GM12878 (cell line): ENCODE measurements around the gene DNAH2. TPM values are rescaled to one million over a fixed set of nuclear protein-coding genes. Genes with fewer than 3 reads are reported as not detected.

Experiments used
- ATAC-seq: fragments of 200-7000 bp; cut with Tn5 transposase; 3 replicates; pipeline ENCODE4 v1.9.1; 2020; ENCODE audit warnings: mild to moderate bottlenecking, moderate library complexity
- BruUV-seq: library from RNA; stranded (reverse); fragments of 400-500 nt; replicated peaks from 2 replicates; lab custom pipeline; 2021; lab: Mats Ljungman, UMichigan
- CTCF ChIA-PET: fragments of 300-600 bp; sonication (Branson Sonifier 250); formaldehyde crosslinking; extraction: SDS; loops from one replicate; lab custom pipeline; 2021; ENCODE audit warnings: inconsistent platforms; lab: Yijun Ruan, JAX
- POLR2A ChIA-PET: fragments of 350-600 bp; formaldehyde crosslinking; extraction: SDS; loops from one replicate; lab custom pipeline; 2021; ENCODE audit warnings: inconsistent platforms; lab: Charles Lee
- RAD21 ChIA-PET: fragments of 300-600 bp; sonication (Branson Sonifier 250); formaldehyde crosslinking; loops from one replicate; lab custom pipeline; 2023; ENCODE audit warnings: antibody characterized with exemption; ENCODE audit not compliant: unreplicated experiment; lab: Charles Lee
- SMC1A ChIA-PET: fragments of 300-600 bp; sonication (Branson Sonifier 250); formaldehyde crosslinking; loops from one replicate; lab custom pipeline; 2023; ENCODE audit not compliant: unreplicated experiment, uncharacterized antibody; lab: Charles Lee
- DNase-seq: peaks from one replicate; pipeline ENCODE4 v3.0.0-alpha.2; 2011; ENCODE audit warnings: low read depth, low spot score
- FAIRE-seq: peaks from 3 replicates; lab custom pipeline; 2011; peaks lifted over from hg19 to GRCh38; lab: Jason Lieb, UNC
- H2AFZ ChIP-seq: 2 replicates; pipeline ENCODE4 v1.6.0; 2011; ENCODE audit warnings: low read depth, low read length, control low read depth; ENCODE audit not compliant: control insufficient read depth
- H3K27ac ChIP-seq: 2 replicates; pipeline ENCODE4 v1.5.1; 2011; ENCODE audit warnings: control low read depth; ENCODE audit not compliant: control insufficient read depth, insufficient read depth
- H3K27me3 ChIP-seq, 2 experiments: replicated peaks in 1 of 2; 2 replicates each; pipeline versions ENCODE4 v1.6.0 to v1.6.1; 2011; ENCODE audit warnings: low read length in 1 of 2; ENCODE audit not compliant: control insufficient read depth in 2 of 2, insufficient read depth in 2 of 2
- H3K36me3 ChIP-seq, 2 experiments: 2 replicates each; pipeline ENCODE4 v1.5.1; 2011; ENCODE audit warnings: low read length in 1 of 2; ENCODE audit not compliant: control insufficient read depth in 2 of 2, insufficient read depth in 2 of 2
- H3K4me1 ChIP-seq: 2 replicates; pipeline ENCODE4 v1.6.1; 2011; ENCODE audit warnings: mild to moderate bottlenecking, low read length, moderate library complexity, mixed read lengths; ENCODE audit not compliant: control insufficient read depth, insufficient read depth
- H3K4me2 ChIP-seq: 2 replicates; pipeline ENCODE4 v1.6.0; 2011; ENCODE audit warnings: control low read depth; ENCODE audit not compliant: control insufficient read depth, insufficient read depth
- H3K4me3 ChIP-seq: fragments of 200-600 bp; sonication (generic); 2 replicates; pipeline ENCODE4 v1.5.1; 2016
- H3K79me2 ChIP-seq: 2 replicates; pipeline ENCODE4 v1.6.0; 2011; ENCODE audit warnings: low read length; ENCODE audit not compliant: control insufficient read depth, insufficient read depth
- H3K9ac ChIP-seq: 2 replicates; pipeline ENCODE4 v1.8.0; 2011; ENCODE audit warnings: low read length, control low read depth, mixed read lengths; ENCODE audit not compliant: control insufficient read depth, insufficient read depth
- H3K9me3 ChIP-seq: replicated peaks from 3 replicates; pipeline ENCODE4 v1.5.1; 2011; ENCODE audit warnings: mild to moderate bottlenecking, low read length; ENCODE audit not compliant: control insufficient read depth, insufficient read depth
- H4K20me1 ChIP-seq: 2 replicates; pipeline ENCODE4 v1.6.0; 2011; ENCODE audit not compliant: control insufficient read depth, insufficient read depth
- BCL11A ChIP-seq: IDR thresholded peaks from 2 replicates; pipeline ENCODE4 v1.6.1; 2011; ENCODE audit warnings: low read depth, low read length
- NR2C2 ChIP-seq: IDR thresholded peaks from 2 replicates; pipeline ENCODE4 v1.6.1; 2011; ENCODE audit warnings: borderline replicate concordance, low read depth; ENCODE audit not compliant: control insufficient read depth, insufficient read length
- RB1 ChIP-seq: fragments of 450-650 bp; formaldehyde crosslinking; IDR thresholded peaks from 2 replicates; pipeline ENCODE4 v1.6.1; 2017; ENCODE audit warnings: mild to moderate bottlenecking, borderline replicate concordance
- RCOR1 ChIP-seq: conservative IDR thresholded peaks from 2 replicates; pipeline ENCODE4 v1.6.1; 2012; ENCODE audit warnings: low read depth, low read length, improper control_type of control experiment
- SREBF2 ChIP-seq: IDR thresholded peaks from 2 replicates; pipeline ENCODE4 v1.6.1; 2012; ENCODE audit warnings: mild to moderate bottlenecking, low read length
- WGBS: methylation state at CpG from one replicate; pipeline ENCODE4 v1.1.6; 2016; ENCODE audit warnings: low lambda C conversion rate; ENCODE audit not compliant: insufficient replicate concordance, insufficient coverage; ENCODE audit errors: missing lambda C conversion rate; 5-methylcytosine and 5-hydroxymethylcytosine counted together
- in situ Hi-C: fragments of 300-500 bp; cut with MboI; formaldehyde crosslinking; loops from 9 replicates; pipeline ENCODE4 v1.14.3; 2018; ENCODE audit warnings: mixed read lengths
- intact Hi-C: fragments of 100-400 bp; cut with micrococcal nuclease; formaldehyde crosslinking; loops from one replicate; pipeline ENCODE4 v1.14.2; 2022; ENCODE audit not compliant: unreplicated experiment
- polyA plus RNA-seq, 11 experiments: library from polyadenylated mRNA; depleted of rRNA in 4 of 11; unstranded in 6 of 11; stranded (reverse) in 5 of 11; fragments of >200 nt; fragmentation: Nextera tagmentation in 4 of 11; fragmentation: Illumina TruSeq in 1 of 11; extraction: Ambion mirVana in 4 of 11; extraction: Trizol in 1 of 11; gene quantifications; 1 replicate in 1 of 11; 2 replicates in 10 of 11; pipeline versions ENCODE4 v1.2.1 to v1.2.3, GENCODE V29; 2011 to 2016; ENCODE audit warnings: inconsistent platforms in 2 of 11, missing spikeins in 2 of 11, low read depth in 1 of 11
- total RNA-seq, 4 experiments: library from RNA; depleted of rRNA in 3 of 4; stranded (reverse); fragments of >200 nt in 3 of 4; fragmentation: Illumina TruSeq in 1 of 4; extraction: Trizol in 1 of 4; gene quantifications; 2 replicates each; pipeline versions ENCODE4 v1.2.1 to v1.2.3, GENCODE V29; 2013 to 2021
- TF ChIP-seq, protein P1 (sequence below): fragments of 450-650 bp; IDR thresholded peaks from 2 replicates; pipeline ENCODE4 v1.6.1; 2017; ENCODE audit warnings: mild to moderate bottlenecking
- TF ChIP-seq, protein P2 (sequence below): fragments of 450-650 bp; IDR thresholded peaks from 2 replicates; pipeline ENCODE4 v1.6.1; 2016; ENCODE audit warnings: mild to moderate bottlenecking
- TF ChIP-seq, protein P3 (sequence below): fragments of 450-650 bp; IDR thresholded peaks from 2 replicates; pipeline ENCODE4 v1.6.1; 2016; ENCODE audit warnings: mild to moderate bottlenecking, moderate library complexity, borderline replicate concordance

DNAH2 gene
- total and polyA plus RNA-seq, 10 of the 15 experiments (the other 5 are each of a cell fraction or from before 2014, with no cell fraction given): not detected

DNA sequence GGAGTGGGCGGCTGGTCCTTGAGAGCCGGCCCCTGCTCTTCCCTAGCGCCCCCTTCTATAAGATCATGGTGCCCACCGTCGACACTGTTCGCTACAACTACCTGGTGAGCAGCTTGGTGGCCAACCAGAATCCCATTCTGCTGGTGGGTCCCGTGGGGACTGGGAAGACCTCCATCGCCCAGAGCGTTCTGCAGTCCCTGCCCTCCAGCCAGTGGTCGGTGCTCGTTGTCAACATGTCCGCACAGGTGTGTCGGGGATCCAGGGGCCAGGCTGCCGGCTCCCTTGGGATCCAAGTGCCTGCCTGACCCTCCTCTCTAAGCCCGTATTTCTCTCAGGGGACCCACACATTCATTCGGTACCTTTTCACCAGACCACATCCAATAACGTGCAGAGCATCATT is 75.1 kb downstream of the DNAH2 start:
- H3K27ac ChIP-seq: no peak overlapping the region
- H3K36me3 ChIP-seq: no peaks in the 10 kb centered on the region
- H3K79me2 ChIP-seq: no peaks in the 10 kb centered on the region
- WGBS: 48% methylated on average over 17 of the region's 17 CpGs
- POLR2A ChIA-PET: no interaction called here
- no peaks in the 10 kb centered on the region for H4K20me1 ChIP-seq
- DNase-seq: no peak
- in situ Hi-C loops: no loop called here
- no peak for TF ChIP-seq SREBF2
- H3K27me3 ChIP-seq: peaks cover 0 to 1% of the 10 kb centered on the region in 2 experiments; a peak in 1 of 4 replicates
- no peak for FAIRE-seq
- H3K9ac ChIP-seq: no peak overlapping the region
- H3K4me3 ChIP-seq: no peak overlapping the region
- no peaks in the 10 kb centered on the region for H3K9me3 ChIP-seq
- H2AFZ ChIP-seq: no peak overlapping the region
- SMC1A ChIA-PET: no interaction called here
- intact Hi-C loops: no loop called here
- H3K4me1 ChIP-seq: no peaks in the 10 kb centered on the region
- CTCF ChIA-PET: interaction anchor here (0.6 kb wide), 1 partner anchor 47 kb away, joined by 3 read pairs; no protein-coding TSS in a partner anchor
- no peak for ATAC-seq
- BruUV-seq: no TSS peak
- no peak overlapping the region for H3K4me2 ChIP-seq
- RAD21 ChIA-PET: no interaction called here

GRCh38 chr17:7794075-7794663 is 76.6 kb downstream of the DNAH2 start:
- ChIA-PET RAD21 (no interaction called here), CTCF (no interaction called here), POLR2A (no interaction called here), SMC1A (no interaction called here)
- Histone ChIP-seq H3K4me3 (no peak overlapping the region), H3K27me3 (peaks cover 0 to 1% of the 10 kb centered on the region in 2 experiments; a peak in 1 of 4 replicates), H3K9ac (no peak overlapping the region), H3K4me2 (no peak overlapping the region), H3K36me3 (no peaks in the 10 kb centered on the region), H3K79me2 (no peaks in the 10 kb centered on the region), H4K20me1 (no peaks in the 10 kb centered on the region), H2AFZ (no peak overlapping the region), H3K4me1 (no peaks in the 10 kb centered on the region), H3K27ac (no peak overlapping the region), H3K9me3 (no peaks in the 10 kb centered on the region)
- in situ Hi-C loops: no loop called here
- FAIRE-seq (no peak), DNase-seq (no peak), ATAC-seq (no peak)
- WGBS: 35% methylated on average over 19 of the region's 19 CpGs
- no TSS peak for BruUV-seq
- intact Hi-C loops: no loop called here
- TF ChIP-seq BCL11A (no peak), NR2C2 (no peak), RCOR1 (no peak), RB1 (no peak)
- TF ChIP-seq, protein P1, sequence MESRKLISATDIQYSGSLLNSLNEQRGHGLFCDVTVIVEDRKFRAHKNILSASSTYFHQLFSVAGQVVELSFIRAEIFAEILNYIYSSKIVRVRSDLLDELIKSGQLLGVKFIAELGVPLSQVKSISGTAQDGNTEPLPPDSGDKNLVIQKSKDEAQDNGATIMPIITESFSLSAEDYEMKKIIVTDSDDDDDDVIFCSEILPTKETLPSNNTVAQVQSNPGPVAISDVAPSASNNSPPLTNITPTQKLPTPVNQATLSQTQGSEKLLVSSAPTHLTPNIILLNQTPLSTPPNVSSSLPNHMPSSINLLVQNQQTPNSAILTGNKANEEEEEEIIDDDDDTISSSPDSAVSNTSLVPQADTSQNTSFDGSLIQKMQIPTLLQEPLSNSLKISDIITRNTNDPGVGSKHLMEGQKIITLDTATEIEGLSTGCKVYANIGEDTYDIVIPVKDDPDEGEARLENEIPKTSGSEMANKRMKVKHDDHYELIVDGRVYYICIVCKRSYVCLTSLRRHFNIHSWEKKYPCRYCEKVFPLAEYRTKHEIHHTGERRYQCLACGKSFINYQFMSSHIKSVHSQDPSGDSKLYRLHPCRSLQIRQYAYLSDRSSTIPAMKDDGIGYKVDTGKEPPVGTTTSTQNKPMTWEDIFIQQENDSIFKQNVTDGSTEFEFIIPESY: no peak
- TF ChIP-seq, protein P2, sequence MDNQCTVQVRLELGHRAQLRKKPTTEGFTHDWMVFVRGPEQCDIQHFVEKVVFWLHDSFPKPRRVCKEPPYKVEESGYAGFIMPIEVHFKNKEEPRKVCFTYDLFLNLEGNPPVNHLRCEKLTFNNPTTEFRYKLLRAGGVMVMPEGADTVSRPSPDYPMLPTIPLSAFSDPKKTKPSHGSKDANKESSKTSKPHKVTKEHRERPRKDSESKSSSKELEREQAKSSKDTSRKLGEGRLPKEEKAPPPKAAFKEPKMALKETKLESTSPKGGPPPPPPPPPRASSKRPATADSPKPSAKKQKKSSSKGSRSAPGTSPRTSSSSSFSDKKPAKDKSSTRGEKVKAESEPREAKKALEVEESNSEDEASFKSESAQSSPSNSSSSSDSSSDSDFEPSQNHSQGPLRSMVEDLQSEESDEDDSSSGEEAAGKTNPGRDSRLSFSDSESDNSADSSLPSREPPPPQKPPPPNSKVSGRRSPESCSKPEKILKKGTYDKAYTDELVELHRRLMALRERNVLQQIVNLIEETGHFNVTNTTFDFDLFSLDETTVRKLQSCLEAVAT: no peak
- TF ChIP-seq, protein P3, sequence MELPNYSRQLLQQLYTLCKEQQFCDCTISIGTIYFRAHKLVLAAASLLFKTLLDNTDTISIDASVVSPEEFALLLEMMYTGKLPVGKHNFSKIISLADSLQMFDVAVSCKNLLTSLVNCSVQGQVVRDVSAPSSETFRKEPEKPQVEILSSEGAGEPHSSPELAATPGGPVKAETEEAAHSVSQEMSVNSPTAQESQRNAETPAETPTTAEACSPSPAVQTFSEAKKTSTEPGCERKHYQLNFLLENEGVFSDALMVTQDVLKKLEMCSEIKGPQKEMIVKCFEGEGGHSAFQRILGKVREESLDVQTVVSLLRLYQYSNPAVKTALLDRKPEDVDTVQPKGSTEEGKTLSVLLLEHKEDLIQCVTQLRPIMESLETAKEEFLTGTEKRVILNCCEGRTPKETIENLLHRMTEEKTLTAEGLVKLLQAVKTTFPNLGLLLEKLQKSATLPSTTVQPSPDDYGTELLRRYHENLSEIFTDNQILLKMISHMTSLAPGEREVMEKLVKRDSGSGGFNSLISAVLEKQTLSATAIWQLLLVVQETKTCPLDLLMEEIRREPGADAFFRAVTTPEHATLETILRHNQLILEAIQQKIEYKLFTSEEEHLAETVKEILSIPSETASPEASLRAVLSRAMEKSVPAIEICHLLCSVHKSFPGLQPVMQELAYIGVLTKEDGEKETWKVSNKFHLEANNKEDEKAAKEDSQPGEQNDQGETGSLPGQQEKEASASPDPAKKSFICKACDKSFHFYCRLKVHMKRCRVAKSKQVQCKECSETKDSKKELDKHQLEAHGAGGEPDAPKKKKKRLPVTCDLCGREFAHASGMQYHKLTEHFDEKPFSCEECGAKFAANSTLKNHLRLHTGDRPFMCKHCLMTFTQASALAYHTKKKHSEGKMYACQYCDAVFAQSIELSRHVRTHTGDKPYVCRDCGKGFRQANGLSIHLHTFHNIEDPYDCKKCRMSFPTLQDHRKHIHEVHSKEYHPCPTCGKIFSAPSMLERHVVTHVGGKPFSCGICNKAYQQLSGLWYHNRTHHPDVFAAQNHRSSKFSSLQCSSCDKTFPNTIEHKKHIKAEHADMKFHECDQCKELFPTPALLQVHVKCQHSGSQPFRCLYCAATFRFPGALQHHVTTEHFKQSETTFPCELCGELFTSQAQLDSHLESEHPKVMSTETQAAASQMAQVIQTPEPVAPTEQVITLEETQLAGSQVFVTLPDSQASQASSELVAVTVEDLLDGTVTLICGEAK: no peak
